Measurements from ENCODE around the gene CFAP251. TPM values are rescaled to one million over a fixed set of nuclear protein-coding genes. Genes with fewer than 3 reads are reported as not detected.
A peak's percentile ranks its signal among the peaks of the same experiment; 100 is the strongest.
"Not testable (repeated sequence)": the region's sequence is repeated elsewhere in the genome, so short reads cannot be mapped to it uniquely, and the experiment has no call there.

Gene CFAP251
- total RNA-seq, 1 donor from 2014 or later, result 4.7 TPM

- peak overlapping the region; percentile 58 for H3K27ac Mint-ChIP-seq (ENCODE audit: unreplicated experiment)
- H3K36me3 Mint-ChIP-seq (ENCODE audit: low read depth, unreplicated experiment), result peaks cover 7% of the 10 kb centered on the region
- FAIRE-seq, result no peak
These were observed 122.4 kb downstream of the CFAP251 start for GRCh38 chr12:122040579-122041386.

GRCh38 chr12:122041458-122041857 is 123.1 kb downstream of the CFAP251 start:
- H3K4me2 ChIP-seq (ENCODE audit: low read length); H3K9me3 Mint-ChIP-seq (ENCODE audit: unreplicated experiment); DNase-seq (ENCODE audit: low read depth); H3K27ac Mint-ChIP-seq (ENCODE audit: unreplicated experiment); H3K36me3 Mint-ChIP-seq (ENCODE audit: low read depth, unreplicated experiment); H2AFZ ChIP-seq (ENCODE audit: low read depth, low read length); H3K27me3 ChIP-seq (ENCODE audit: insufficient read depth, low read length); H4K20me1 ChIP-seq (ENCODE audit: insufficient read depth, low read length); H3K9ac ChIP-seq (ENCODE audit: low read length); H3K4me1 Mint-ChIP-seq (ENCODE audit: low read depth, unreplicated experiment); H3K27me3 Mint-ChIP-seq (ENCODE audit: low read depth, unreplicated experiment); H3K4me3 ChIP-seq (ENCODE audit: insufficient read depth, low read depth, low read length); H3K27ac ChIP-seq (ENCODE audit: low read depth, low read length); H3K79me2 ChIP-seq (ENCODE audit: insufficient read depth, low read length); H3K36me3 ChIP-seq (ENCODE audit: insufficient read depth, low read length); FAIRE-seq; H3K4me3 Mint-ChIP-seq (ENCODE audit: unreplicated experiment); H3K4me1 ChIP-seq (ENCODE audit: insufficient read depth, low read length); H3K9me3 ChIP-seq (ENCODE audit: insufficient read depth, low read depth, low read length): not testable (repeated sequence)

More at GRCh38 chr12:122040579-122041386, 122.4 kb downstream of the CFAP251 start:
- TF ChIP-seq CTCF (IDR thresholded peaks at IDR 0.05; ENCODE audit: insufficient read depth, low read depth, low read length) (no peak), EZH2 (IDR thresholded peaks at IDR 0.05; ENCODE audit: insufficient read depth, low read length) (no peak)
- Histone ChIP-seq H3K9me3 (ENCODE audit: insufficient read depth, low read depth, low read length) (no peaks in the 10 kb centered on the region), H3K79me2 (ENCODE audit: insufficient read depth, low read length) (no peaks in the 10 kb centered on the region), H2AFZ (ENCODE audit: low read depth, low read length) (no peak overlapping the region), H3K27me3 (ENCODE audit: insufficient read depth, low read length) (no peaks in the 10 kb centered on the region), H3K4me2 (ENCODE audit: low read length) (no peak overlapping the region), H3K36me3 (ENCODE audit: insufficient read depth, low read length) (no peaks in the 10 kb centered on the region), H3K4me1 (ENCODE audit: insufficient read depth, low read length) (no peaks in the 10 kb centered on the region), H3K4me3 (ENCODE audit: insufficient read depth, low read depth, low read length) (no peak overlapping the region), H3K27ac (ENCODE audit: low read depth, low read length) (no peak overlapping the region), H4K20me1 (ENCODE audit: insufficient read depth, low read length) (no peaks in the 10 kb centered on the region), H3K9ac (ENCODE audit: low read length) (no peak overlapping the region)
- Mint-ChIP-seq H3K9me3 (ENCODE audit: unreplicated experiment) (no peaks in the 10 kb centered on the region), H3K4me1 (ENCODE audit: low read depth, unreplicated experiment) (peaks cover 3% of the 10 kb centered on the region), H3K4me3 (ENCODE audit: unreplicated experiment) (no peak overlapping the region), H3K27me3 (ENCODE audit: low read depth, unreplicated experiment) (no peaks in the 10 kb centered on the region)
- no peak for DNase-seq (ENCODE audit: low read depth)

- Mint-ChIP-seq H3K4me1 (ENCODE audit: low read depth, unreplicated experiment) (peaks cover 3% of the 10 kb centered on the region), H3K9me3 (ENCODE audit: unreplicated experiment) (no peaks in the 10 kb centered on the region), H3K27me3 (ENCODE audit: low read depth, unreplicated experiment) (no peaks in the 10 kb centered on the region), H3K27ac (ENCODE audit: unreplicated experiment) (no peak overlapping the region), H3K4me3 (ENCODE audit: unreplicated experiment) (no peak overlapping the region), H3K36me3 (ENCODE audit: low read depth, unreplicated experiment) (peaks cover 2% of the 10 kb centered on the region)
- Histone ChIP-seq H3K4me2 (ENCODE audit: low read length) (no peak overlapping the region), H3K4me1 (ENCODE audit: insufficient read depth, low read length) (no peaks in the 10 kb centered on the region), H3K9me3 (ENCODE audit: insufficient read depth, low read depth, low read length) (no peaks in the 10 kb centered on the region), H3K79me2 (ENCODE audit: insufficient read depth, low read length) (no peaks in the 10 kb centered on the region), H3K27me3 (ENCODE audit: insufficient read depth, low read length) (no peaks in the 10 kb centered on the region), H3K27ac (ENCODE audit: low read depth, low read length) (no peak overlapping the region), H3K9ac (ENCODE audit: low read length) (no peak overlapping the region), H3K36me3 (ENCODE audit: insufficient read depth, low read length) (no peaks in the 10 kb centered on the region), H2AFZ (ENCODE audit: low read depth, low read length) (no peak overlapping the region), H4K20me1 (ENCODE audit: insufficient read depth, low read length) (no peaks in the 10 kb centered on the region), H3K4me3 (ENCODE audit: insufficient read depth, low read depth, low read length) (no peak overlapping the region)
- TF ChIP-seq EZH2 (IDR thresholded peaks at IDR 0.05; ENCODE audit: insufficient read depth, low read length) (no peak), CTCF (IDR thresholded peaks at IDR 0.05; ENCODE audit: insufficient read depth, low read depth, low read length) (no peak)
- FAIRE-seq (no peak), DNase-seq (ENCODE audit: low read depth) (no peak)
These were observed 124.5 kb downstream of the CFAP251 start for GRCh38 chr12:122042910-122043309.

Data from astrocyte (in vitro differentiated cells and primary cell).